KOPT-K1 (cell line): ENCODE data around the gene ZNF816.

Experiments used
- H3K27ac ChIP-seq: fragments of 200-600 bp; sonication (generic); 2 replicates; pipeline ENCODE4 v1.5.1; 2016; ENCODE audit warnings: antibody characterized with exemption, mild to moderate bottlenecking, low read depth, low read length; ENCODE audit not compliant: poor library complexity, severe bottlenecking
- H3K36me3 ChIP-seq: fragments of 200-600 bp; sonication (generic); 2 replicates; pipeline ENCODE4 v1.5.1; 2017; ENCODE audit warnings: antibody characterized with exemption, mild to moderate bottlenecking, low read length, moderate library complexity; ENCODE audit not compliant: insufficient read depth
- H3K9me3 ChIP-seq: fragments of 200-600 bp; sonication (generic); 2 replicates; pipeline ENCODE4 v1.5.1; 2017; ENCODE audit warnings: antibody characterized with exemption, low read length, mild to moderate bottlenecking; ENCODE audit not compliant: insufficient read depth, poor library complexity, severe bottlenecking

Gene ZNF816

DNA sequence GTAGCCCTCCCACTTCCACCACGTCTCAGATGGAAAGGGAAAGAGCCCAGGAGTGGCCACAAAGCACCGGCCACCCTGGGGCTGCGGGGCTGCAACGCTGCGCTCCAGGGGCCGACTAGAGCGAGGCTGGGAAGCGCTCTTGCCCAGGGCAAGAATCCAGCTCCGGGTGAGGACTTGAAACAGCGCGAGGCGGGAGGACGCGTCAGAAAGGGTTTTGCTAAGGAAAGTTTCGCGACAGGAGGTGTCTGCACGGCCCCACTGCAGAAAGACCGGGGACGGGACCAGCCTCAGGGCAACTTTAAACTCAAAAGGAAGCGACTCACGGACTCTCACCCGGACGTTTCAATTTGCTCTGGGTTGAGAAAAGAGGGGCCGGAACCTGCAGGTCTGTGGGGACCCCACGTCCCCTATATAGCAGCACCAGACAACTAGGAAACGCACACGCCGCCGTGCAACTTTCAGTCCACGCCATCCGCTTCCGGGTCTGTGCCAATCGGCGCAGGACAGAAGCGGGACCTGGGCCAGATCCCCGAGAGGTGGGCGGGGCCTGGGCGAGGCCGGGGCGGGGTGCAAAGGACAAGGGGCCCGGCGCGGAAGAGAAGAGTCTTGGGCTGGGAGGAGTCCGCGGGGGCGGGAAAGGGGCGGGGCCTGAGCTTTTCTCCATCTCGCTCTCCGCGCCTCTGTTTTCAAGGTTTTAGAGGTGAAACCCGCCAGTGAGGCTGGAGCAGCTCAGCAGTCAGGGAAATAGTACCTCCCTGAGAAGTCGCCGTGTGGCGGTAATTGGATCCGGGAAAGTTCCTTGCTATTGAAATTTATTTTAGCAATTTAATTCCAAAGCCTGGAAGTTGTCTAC, at the start of gene ZNF816:
TSS of gene ZNF816 (minus strand) at position 488 of the 853 bp plus-strand sequence. CDS start 6,792 bp downstream, outside the sequence.
- peak within 1 kb of the TSS; percentile 68 for H3K27ac ChIP-seq

DNA sequence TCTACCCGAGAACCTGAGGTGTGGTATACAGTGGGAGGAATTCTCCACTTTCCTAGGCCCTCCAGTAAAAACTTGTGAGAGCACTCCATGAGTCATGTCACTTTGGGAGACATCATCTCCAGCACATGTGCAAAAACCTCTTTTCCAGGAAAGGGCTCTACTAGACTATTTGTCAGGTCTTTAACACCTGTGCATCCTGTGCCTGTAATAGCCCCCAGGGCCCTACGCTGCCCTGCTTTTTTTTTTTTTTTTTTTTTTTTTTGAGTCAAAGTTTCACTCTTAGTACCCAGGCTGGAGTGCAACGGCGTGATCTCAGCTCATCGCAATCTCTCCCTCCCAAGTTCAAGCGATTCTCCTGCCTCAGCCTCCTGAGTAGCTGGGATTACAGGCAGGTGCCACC, 49.3 kb upstream of the ZNF816 start:
- Histone ChIP-seq H3K9me3 (peaks cover 40% of the 10 kb centered on the region), H3K27ac (no peak overlapping the region), H3K36me3 (no peaks in the 10 kb centered on the region)

More for the DNA sequence above, at the start of gene ZNF816:
- Histone ChIP-seq H3K36me3 (peaks cover 33% of the 10 kb centered on the region), H3K9me3 (peaks cover 43% of the 10 kb centered on the region)

- peaks cover 34% of the 10 kb centered on the region for H3K9me3 ChIP-seq
Measured at GRCh38 chr19:53010494-53010893, 47.8 kb upstream of the ZNF816 start.

GRCh38 chr19:53008061-53008778, 45.5 kb upstream of the ZNF816 start:
- H3K36me3 ChIP-seq: no peaks in the 10 kb centered on the region
- peaks cover 29% of the 10 kb centered on the region for H3K9me3 ChIP-seq
- no peak overlapping the region for H3K27ac ChIP-seq

More at GRCh38 chr19:53010494-53010893, 47.8 kb upstream of the ZNF816 start:
- H3K27ac ChIP-seq: no peak overlapping the region
- H3K36me3 ChIP-seq: no peaks in the 10 kb centered on the region

- Histone ChIP-seq H3K36me3 (no peaks in the 10 kb centered on the region), H3K27ac (no peak overlapping the region), H3K9me3 (peaks cover 28% of the 10 kb centered on the region)
Measured at GRCh38 chr19:53007606-53008005, 44.9 kb upstream of the ZNF816 start.

DNA sequence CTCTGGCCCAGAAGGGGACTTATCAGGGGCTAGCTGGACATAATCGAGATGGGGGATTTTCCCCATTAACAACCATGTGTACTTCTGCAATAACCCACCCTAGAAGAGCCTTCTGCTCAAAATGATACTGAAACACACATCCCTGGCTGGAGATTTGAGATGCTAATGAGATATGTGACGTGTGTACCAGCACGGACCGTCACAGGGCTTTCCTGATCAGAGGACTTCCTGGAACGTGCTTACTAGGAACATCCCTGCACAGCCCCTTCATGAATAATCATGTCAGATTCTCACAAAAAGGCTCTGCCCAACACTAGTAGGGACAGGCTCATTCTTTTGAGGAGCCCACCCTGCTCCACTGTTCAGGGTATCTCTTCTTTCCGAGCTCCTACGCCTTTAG, 44.5 kb upstream of the ZNF816 start:
- Histone ChIP-seq H3K27ac (no peak overlapping the region), H3K36me3 (no peaks in the 10 kb centered on the region), H3K9me3 (peaks cover 28% of the 10 kb centered on the region)

- Histone ChIP-seq H3K27ac (no peak overlapping the region), H3K36me3 (no peaks in the 10 kb centered on the region), H3K9me3 (peaks cover 9% of the 10 kb centered on the region)
Measured at GRCh38 chr19:53004242-53004641, 41.6 kb upstream of the ZNF816 start.

DNA sequence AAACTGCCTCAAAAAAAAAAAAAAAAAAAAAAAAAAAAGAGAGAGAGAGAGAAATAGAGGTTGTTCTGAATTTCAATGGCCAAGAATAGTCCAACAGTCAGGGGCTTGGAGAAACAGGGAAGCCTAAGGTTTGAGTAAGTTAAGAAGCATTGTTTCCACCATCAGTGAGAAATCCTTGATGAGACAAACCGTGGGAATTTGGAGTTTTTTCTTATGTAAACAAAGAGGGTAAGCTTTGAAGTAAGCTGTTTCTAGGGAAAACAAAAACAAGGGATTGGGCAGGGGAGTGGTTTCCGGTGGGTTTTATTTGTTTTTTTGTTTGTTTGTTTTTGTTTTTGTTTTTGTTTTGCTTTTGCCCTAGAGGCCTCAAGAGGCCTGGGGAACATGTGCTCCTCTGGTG, 39.8 kb upstream of the ZNF816 start:
- H3K9me3 ChIP-seq: no peaks in the 10 kb centered on the region
- H3K27ac ChIP-seq: no peak overlapping the region
- H3K36me3 ChIP-seq: no peaks in the 10 kb centered on the region

DNA sequence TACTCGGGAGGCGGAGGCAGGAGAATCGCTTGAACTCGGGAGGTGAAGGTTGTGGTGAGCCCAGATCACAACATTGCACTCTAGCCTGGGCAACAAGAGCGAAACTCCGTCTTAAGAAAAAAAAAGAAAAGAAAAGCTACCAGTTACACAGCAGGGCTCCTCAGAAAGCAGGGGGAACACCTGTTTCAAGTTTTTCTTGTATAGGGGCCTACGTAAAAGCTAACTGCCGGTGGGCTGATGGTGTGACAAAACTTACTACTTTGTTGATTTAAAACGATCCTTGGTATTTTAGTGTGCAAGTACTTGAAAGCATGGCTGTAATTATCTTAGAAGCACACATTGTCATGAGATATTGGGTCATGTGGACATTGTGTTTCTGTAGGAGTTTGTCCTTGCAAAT, 35.3 kb upstream of the ZNF816 start:
- H3K36me3 ChIP-seq: no peaks in the 10 kb centered on the region
- H3K27ac ChIP-seq: no peak overlapping the region
- no peaks in the 10 kb centered on the region for H3K9me3 ChIP-seq

GRCh38 chr19:52995711-52996110, 33.0 kb upstream of the ZNF816 start:
- no peaks in the 10 kb centered on the region for H3K36me3 ChIP-seq
- no peaks in the 10 kb centered on the region for H3K9me3 ChIP-seq
- no peak overlapping the region for H3K27ac ChIP-seq

- H3K36me3 ChIP-seq: no peaks in the 10 kb centered on the region; the same call in 1 of the 2 replicates
- H3K27ac ChIP-seq: peak overlapping the region; percentile 15
- H3K9me3 ChIP-seq: no peaks in the 10 kb centered on the region
Measured at GRCh38 chr19:52993342-52994178, 30.9 kb upstream of the ZNF816 start.

DNA sequence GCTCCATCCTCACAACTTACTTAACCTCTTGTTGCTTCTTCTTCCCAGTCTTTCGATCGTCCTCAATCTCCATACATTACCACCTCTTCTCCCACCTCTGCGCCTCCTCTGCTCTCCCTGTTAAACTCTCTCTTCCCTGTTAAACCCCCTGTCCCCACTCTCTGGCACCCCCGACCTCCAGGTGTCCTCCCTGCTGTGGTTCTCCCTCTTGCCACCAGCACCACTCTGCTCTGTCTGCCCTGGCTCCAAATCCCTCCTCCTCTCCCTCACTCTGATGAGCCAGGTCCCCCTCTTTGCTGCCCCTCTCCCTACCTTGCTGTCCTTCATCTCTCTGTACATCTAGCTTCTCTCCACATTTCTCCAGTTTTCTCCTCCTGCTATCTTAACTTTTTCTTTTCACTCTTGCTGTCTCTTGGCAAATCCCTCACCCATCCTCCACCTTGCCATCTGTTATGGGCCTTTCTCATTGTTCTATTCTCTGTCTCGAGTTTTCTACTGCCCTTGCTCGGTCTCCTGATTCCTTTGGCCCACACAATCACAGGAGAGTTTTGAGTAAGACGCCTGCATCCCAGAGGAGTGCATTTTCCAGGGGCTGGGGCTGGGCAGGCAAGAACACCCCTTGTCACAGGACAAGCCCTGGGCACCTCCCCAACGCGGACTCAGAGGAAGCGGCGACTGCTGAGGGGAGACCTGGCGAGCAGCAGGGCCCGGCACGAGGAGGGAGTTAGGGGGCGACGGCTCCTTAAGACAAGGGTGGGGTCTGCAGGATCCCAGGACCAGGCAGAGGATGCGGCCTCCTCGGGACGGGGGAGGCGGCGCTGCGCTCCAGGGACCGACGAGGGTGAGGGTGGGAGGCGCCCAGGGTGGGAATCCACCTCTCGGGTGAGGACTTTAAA, 29.7 kb upstream of the ZNF816 start:
- Histone ChIP-seq H3K36me3 (no peaks in the 10 kb centered on the region; the same call in 1 of the 2 replicates), H3K27ac (no peak overlapping the region)

DNA sequence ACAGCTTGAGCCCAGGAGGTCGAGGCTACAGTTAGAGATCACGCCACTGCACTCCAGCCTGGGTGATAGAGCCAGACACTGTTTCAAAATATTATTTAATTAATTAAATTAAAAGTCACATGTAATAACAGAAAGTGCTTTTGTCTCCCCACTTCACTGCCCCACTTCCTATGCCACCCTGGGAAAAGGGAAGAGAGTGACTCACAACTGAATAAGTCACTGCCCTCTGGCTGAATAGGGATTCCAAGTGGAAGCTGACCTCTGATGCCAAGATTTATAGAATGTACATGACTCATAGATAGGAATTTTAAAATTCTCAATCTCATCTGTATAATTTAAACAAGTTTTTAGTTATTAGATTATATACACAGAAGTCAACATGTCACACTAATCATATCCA, 28.8 kb upstream of the ZNF816 start:
- Histone ChIP-seq H3K27ac (no peak overlapping the region), H3K36me3 (no peaks in the 10 kb centered on the region; the same call in 1 of the 2 replicates), H3K9me3 (peaks cover 13% of the 10 kb centered on the region)

More for the DNA sequence above, 29.7 kb upstream of the ZNF816 start:
- peaks cover 5% of the 10 kb centered on the region for H3K9me3 ChIP-seq
